DMS79 (cell line): ENCODE results near the gene EPC2.

Experiments used
- DNase-seq: peaks from one replicate; lab custom pipeline; 2025; lab: John Stamatoyannopoulos, UW

Gene EPC2

GRCh38 chr2:148643998-148644882, at the start of gene EPC2:
Gene EPC2, plus strand, starts transcription at chr2:148644751. Its CDS starts 267 bp downstream, at chr2:148645018.
- peak; percentile 60 for DNase-seq

GRCh38 chr2:148596018-148596417, 48.5 kb upstream of the EPC2 start:
- DNase-seq, result no peak

- DNase-seq, result no peak
Observed at GRCh38 chr2:148599109-148599991, 45.2 kb upstream of the EPC2 start.

GRCh38 chr2:148602885-148603561, 41.5 kb upstream of the EPC2 start:
- no peak for DNase-seq

GRCh38 chr2:148603562-148603920, 41.0 kb upstream of the EPC2 start:
- DNase-seq, result no peak

- DNase-seq, result no peak
Observed at GRCh38 chr2:148604927-148605326, 39.6 kb upstream of the EPC2 start.

- no peak for DNase-seq
Observed at GRCh38 chr2:148607566-148607965, 37.0 kb upstream of the EPC2 start.

- no peak for DNase-seq
Observed at GRCh38 chr2:148613231-148614013, 31.1 kb upstream of the EPC2 start.

- DNase-seq, result no peak
Observed at GRCh38 chr2:148614014-148614321, 30.6 kb upstream of the EPC2 start.

GRCh38 chr2:148614322-148615049, 30.1 kb upstream of the EPC2 start:
- DNase-seq, result no peak

- no peak for DNase-seq
Observed at GRCh38 chr2:148615381-148615841, 29.1 kb upstream of the EPC2 start.

- no peak for DNase-seq
Observed at GRCh38 chr2:148616662-148617061, 27.9 kb upstream of the EPC2 start.

GRCh38 chr2:148617219-148617618, 27.3 kb upstream of the EPC2 start:
- DNase-seq, result no peak

- no peak for DNase-seq
Observed at GRCh38 chr2:148619560-148620195, 24.9 kb upstream of the EPC2 start.

GRCh38 chr2:148622366-148622765, 22.2 kb upstream of the EPC2 start:
- DNase-seq, result no peak

GRCh38 chr2:148623086-148623485, 21.5 kb upstream of the EPC2 start:
- no peak for DNase-seq

- no peak for DNase-seq
Observed at GRCh38 chr2:148627224-148627623, 17.3 kb upstream of the EPC2 start.

GRCh38 chr2:148634749-148635148, 9.8 kb upstream of the EPC2 start:
- no peak for DNase-seq

- no peak for DNase-seq
Observed at GRCh38 chr2:148638543-148638942, 6.0 kb upstream of the EPC2 start.

GRCh38 chr2:148640767-148641166, 3.8 kb upstream of the EPC2 start:
- DNase-seq, result no peak
